ENCODE data around the gene NPHS1.

DNA sequence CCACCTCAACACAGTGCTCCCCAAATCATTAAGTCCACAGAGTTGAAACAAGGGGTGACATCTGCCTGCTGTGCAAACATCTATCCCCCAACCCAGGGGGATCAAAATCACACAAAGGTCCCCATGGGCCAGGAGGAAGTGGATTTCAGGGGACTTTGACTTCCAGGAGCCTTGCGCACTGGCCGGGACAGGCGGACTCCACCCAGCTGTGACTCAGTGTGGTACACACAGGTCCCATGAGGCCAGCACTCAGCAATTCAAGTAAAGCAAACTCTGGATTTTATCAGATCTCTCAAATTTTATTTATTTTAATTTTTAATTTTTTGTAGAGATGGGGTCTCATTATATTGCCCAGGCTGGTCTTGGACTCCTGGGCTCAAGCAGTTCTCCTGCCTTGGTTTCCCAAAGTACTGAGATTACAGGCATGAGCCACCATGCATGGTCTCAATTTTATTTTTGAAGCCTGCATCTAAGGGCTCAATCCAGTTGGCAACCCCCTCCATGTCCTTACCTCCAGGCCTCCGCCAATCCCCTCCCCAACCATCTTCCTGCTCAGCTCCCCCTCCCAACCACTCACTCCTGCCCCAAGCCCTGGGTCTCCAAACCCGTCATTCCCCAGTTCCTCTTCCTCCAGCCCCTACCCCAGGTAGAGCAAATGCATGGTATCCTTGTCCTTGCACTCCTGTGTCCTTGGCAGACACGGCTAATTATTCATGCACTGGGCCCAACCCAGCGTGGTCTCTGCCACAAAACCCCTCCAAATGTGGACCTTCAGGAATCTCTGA, 58.7 kb downstream of the NPHS1 start:
- TF ChIP-seq POLR2AphosphoS5 (IDR thresholded peaks at IDR 0.05; ENCODE audit: borderline replicate concordance, low read depth, low read length) (no peak), EZH2 (IDR thresholded peaks at IDR 0.05) (no peak)

Measured in SK-N-MC (cell line).